ENCODE data around the gene CHST11.
"Not testable (repeated sequence)": the region's sequence is repeated elsewhere in the genome, so short reads cannot be mapped to it uniquely, and the experiment has no call there.

The CHST11 gene

GRCh38 chr12:104792570-104792969 is 335.8 kb downstream of the CHST11 start:
- DNase-seq: no peak

DNA sequence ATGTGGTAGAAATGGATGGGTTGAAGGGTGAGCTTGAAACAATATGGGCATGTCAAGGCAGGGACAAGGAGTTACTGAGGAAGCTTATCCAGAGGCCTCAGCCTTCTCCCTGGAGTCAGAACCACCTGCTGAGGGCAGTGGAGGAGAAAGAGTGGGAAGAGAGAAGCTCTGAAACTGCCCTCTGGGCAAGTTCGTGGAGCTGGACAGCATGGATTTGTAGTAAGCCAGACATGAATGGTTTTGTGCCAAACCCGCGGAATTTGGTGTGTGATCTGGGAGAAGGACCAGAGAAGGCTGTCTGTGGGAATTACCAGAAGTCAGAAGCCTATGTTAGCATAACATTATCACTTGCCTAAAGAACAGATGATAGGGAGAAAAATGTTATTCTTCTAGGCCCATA is 336.5 kb downstream of the CHST11 start:
- DNase-seq: no peak

GRCh38 chr12:104793968-104794367 is 337.2 kb downstream of the CHST11 start:
- DNase-seq: no peak

- no peak for DNase-seq
Observed at GRCh38 chr12:104796475-104796862, 339.7 kb downstream of the CHST11 start.

- no peak for DNase-seq
Observed at GRCh38 chr12:104799458-104799857, 342.7 kb downstream of the CHST11 start.

DNA sequence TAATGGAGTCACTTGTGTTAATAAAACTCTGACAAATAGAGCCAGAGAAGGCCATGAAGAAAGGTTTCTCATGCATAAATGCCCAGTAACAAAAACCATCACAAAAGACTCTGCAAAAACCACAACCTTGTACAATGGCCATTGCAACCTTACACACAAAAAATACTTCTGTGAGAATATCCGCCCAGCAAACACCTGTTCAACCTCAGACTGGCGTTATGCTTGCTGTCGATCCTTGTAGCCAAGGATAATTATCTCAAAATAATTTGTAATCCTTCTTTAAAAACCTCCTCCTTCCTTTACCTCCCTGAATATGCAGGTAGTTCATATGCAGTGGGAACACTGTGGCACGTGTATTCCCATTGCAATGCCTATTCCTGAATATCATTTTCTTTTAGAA is 344.3 kb downstream of the CHST11 start:
- DNase-seq: no peak

DNA sequence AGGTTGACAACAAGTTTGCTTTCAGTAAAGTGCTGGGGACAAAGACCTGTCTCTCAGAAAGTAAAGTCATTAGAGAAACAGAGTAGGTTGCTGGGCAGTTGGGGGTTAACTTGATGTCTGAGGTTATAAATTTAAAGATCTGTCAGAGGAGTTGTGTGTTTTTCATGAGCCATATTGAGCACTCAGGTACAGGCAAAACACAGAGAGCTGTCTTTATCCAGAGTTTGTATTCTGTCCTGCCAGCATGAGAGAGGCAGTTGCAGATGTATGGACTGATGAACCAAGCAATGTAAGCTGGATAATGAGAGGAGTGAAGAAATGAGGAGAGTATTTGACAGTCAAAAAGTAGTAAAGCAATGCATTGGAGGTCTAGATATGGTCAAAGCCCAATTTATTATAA is 344.7 kb downstream of the CHST11 start:
- no peak for DNase-seq

- no peak for DNase-seq
Observed at GRCh38 chr12:104802208-104802607, 345.5 kb downstream of the CHST11 start.

- DNase-seq: no peak
Observed at GRCh38 chr12:104805186-104805585, 348.4 kb downstream of the CHST11 start.

DNA sequence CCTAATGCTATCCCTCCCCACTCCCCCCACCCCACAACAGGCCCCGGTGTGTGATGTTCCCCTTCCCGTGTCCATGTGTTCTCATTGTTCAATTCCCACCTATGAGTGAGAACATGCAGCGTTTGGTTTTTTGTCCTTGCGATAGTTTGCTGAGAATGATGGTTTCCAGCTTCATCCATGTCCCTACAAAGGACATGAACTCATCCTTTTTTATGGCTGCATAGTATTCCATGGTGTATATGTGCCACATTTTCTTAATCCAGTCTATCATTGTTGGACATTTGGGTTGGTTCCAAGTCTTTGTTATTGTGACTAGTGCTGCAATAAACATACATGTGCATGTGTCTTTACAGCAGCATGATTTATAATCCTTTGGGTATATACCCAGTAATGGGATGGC is 349.4 kb downstream of the CHST11 start:
- DNase-seq: not testable (repeated sequence)

DNA sequence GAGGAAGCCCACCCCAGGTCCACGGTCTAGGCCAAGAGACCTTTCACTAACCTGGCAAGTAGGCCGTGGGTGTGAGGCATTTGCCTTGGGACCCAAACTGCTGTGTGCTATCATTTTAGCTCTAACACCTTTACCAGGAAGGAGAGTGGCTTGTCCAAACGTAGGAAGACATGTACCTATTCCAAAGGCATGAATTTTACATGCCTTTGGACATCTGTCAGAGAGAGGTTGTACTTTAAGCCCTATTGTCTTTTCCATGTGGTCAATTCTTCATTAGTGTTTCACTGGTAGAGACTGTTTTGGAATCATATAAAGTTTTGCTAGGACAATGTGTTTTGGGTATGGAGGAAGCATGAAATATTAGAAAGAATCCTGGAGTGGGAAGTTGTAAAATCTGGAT is 352.5 kb downstream of the CHST11 start:
- DNase-seq: no peak

DNA sequence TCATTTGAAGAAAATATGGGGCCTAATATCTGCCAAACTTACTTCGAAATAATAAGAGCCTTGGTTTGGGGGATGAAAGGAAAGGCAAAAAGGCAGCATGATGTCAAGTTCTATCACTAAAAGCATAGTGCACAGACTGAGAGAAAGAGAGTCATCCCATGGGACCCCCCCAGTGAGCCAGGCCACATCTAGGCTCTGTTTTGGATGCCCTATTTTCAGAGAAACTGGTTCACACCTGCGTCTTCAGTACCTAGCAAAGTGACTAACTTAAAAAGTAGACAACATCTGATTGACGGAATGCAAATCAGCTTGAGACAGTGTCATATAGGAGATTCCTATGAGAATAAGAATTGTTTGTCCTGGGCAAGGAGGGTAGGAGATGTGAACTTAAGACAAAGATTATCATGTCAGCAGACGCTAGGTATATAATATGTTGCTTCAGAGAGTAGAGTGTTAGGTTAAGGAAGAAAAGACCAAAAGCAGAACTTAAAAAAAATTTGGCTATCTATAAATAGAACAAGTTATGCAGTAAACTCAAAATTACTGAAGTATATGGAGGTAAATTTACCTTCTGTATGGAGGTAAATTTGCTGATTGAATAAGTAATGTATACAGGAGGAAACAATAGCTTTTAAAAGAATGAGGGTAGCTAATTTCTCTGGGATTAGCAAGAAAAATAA is 353.1 kb downstream of the CHST11 start:
- no peak for DNase-seq
